Astrocyte of the cerebellum (primary cell): ENCODE measurements around the gene RAPGEF4.
"Not testable (repeated sequence)": the region's sequence is repeated elsewhere in the genome, so short reads cannot be mapped to it uniquely, and the experiment has no call there.

ENCODE experiments used
- DNase-seq: peaks from one replicate; pipeline ENCODE4 v3.0.0-alpha.2; 2011; ENCODE audit warnings: low read depth
- H3K4me3 ChIP-seq: 2 replicates; pipeline ENCODE4 v1.5.1; 2011; ENCODE audit warnings: mild to moderate bottlenecking, low read depth, low read length, moderate library complexity
- CTCF ChIP-seq: IDR thresholded peaks from 2 replicates; pipeline ENCODE4 v1.5.1; 2012; ENCODE audit warnings: low read length, low read depth, moderate library complexity, mild to moderate bottlenecking; ENCODE audit errors: missing control alignments
- in situ Hi-C: cut with HindIII; loops from 2 replicates; pipeline ENCODE4 v1.10.0; 2017; ENCODE audit warnings: low sequenced_read_pairs

The RAPGEF4 gene

GRCh38 chr2:173087793-173088496, 352.3 kb downstream of the RAPGEF4 start:
- no peak overlapping the region for H3K4me3 ChIP-seq
- DNase-seq, result no peak
- in situ Hi-C loops, result no loop called here
- TF ChIP-seq CTCF, result no peak

GRCh38 chr2:173090276-173090877, 354.7 kb downstream of the RAPGEF4 start:
- TF ChIP-seq CTCF, result no peak
- in situ Hi-C loops, result no loop called here
- H3K4me3 ChIP-seq, result no peak overlapping the region
- DNase-seq, result no peak

- in situ Hi-C loops, result no loop called here
- DNase-seq, result no peak
- TF ChIP-seq CTCF, result peak; percentile 36
- H3K4me3 ChIP-seq, result no peak overlapping the region
Observed at GRCh38 chr2:173090973-173091660, 355.5 kb downstream of the RAPGEF4 start.

GRCh38 chr2:173091910-173092309, 356.3 kb downstream of the RAPGEF4 start:
- no peak overlapping the region for H3K4me3 ChIP-seq
- in situ Hi-C loops, result no loop called here
- TF ChIP-seq CTCF, result no peak
- no peak for DNase-seq

GRCh38 chr2:173092844-173093402, 357.3 kb downstream of the RAPGEF4 start:
- in situ Hi-C loops, result no loop called here
- no peak overlapping the region for H3K4me3 ChIP-seq
- TF ChIP-seq CTCF, result no peak
- DNase-seq, result no peak

- H3K4me3 ChIP-seq, DNase-seq, in situ Hi-C loops: not testable (repeated sequence)
Observed at GRCh38 chr2:173093617-173094016, 358.0 kb downstream of the RAPGEF4 start.
